Osteocyte (in vitro differentiated cells): ENCODE measurements around the gene CPEB3. TPM values are rescaled to one million over a fixed set of nuclear protein-coding genes. Genes with fewer than 3 reads are reported as not detected.

Experiments used
- DNase-seq: peaks from one replicate; pipeline ENCODE4 v3.0.0; 2021; ENCODE audit warnings: mixed read lengths; ENCODE audit not compliant: unreplicated experiment; ENCODE audit errors: extremely low spot score
- H3K27ac Mint-ChIP-seq: one replicate; pipeline ENCODE4 v1.8.0; 2021; ENCODE audit warnings: mild to moderate bottlenecking, mixed read lengths; ENCODE audit not compliant: unreplicated experiment
- H3K27me3 Mint-ChIP-seq: one replicate; pipeline ENCODE4 v1.8.0; 2021; ENCODE audit warnings: mixed read lengths; ENCODE audit not compliant: unreplicated experiment
- H3K36me3 Mint-ChIP-seq: one replicate; pipeline ENCODE4 v1.8.0; 2021; ENCODE audit warnings: mixed read lengths; ENCODE audit not compliant: unreplicated experiment
- H3K4me1 Mint-ChIP-seq: one replicate; pipeline ENCODE4 v1.8.0; 2021; ENCODE audit warnings: mixed read lengths; ENCODE audit not compliant: unreplicated experiment
- H3K4me3 Mint-ChIP-seq: one replicate; pipeline ENCODE4 v1.8.0; 2021; ENCODE audit warnings: mild to moderate bottlenecking, moderate library complexity, mixed read lengths; ENCODE audit not compliant: unreplicated experiment
- H3K9me3 Mint-ChIP-seq: one replicate; pipeline ENCODE4 v1.8.0; 2021; ENCODE audit warnings: mixed read lengths; ENCODE audit not compliant: unreplicated experiment
- CTCF ChIP-seq: fragments of 200-600 bp; sonication (generic); IDR thresholded peaks from 2 replicates; pipeline ENCODE4 v1.5.0; 2021; ENCODE audit warnings: antibody characterized with exemption, mild to moderate bottlenecking, moderate library complexity
- total RNA-seq: library from RNA; stranded (reverse); gene quantifications from 2 replicates; pipeline ENCODE4 v1.2.1, GENCODE V29; 2021

Gene CPEB3
- total RNA-seq, 1 donor from 2014 or later = 2.0 TPM

DNA sequence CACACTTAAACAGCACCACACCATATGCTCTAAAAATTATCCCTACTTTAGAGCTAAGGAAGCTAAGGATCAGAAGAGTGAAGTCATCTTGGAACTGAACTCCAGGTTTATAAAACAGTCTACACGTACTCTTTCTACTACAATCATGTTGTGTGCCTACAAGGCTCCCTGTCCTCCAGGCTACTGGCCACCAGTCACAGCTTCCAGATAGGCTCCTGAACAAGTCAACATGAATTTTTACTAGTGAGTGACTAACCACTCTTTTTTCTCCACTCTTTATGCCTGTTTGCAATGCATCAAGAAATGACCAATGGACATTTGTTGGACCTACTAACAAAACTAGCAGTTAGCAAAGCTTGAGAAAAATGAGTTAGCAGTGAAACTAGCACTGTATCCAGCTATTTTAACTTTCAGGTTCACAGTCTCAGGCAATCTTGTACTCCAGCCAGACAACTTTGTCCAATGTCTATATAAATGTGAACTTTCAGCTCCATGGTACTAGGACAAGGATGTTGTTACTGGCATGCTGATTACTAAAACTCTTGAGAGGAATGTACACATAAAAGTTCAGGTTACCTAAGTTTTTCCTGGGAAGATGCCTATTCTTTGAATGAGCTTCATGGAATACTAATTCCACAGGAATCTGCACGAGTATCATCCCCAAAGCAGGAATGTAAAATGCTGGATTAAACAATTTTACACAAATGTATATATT is 187.3 kb downstream of the CPEB3 start:
- DNase-seq = no peak
- no peaks in the 10 kb centered on the region for H3K9me3 Mint-ChIP-seq
- TF ChIP-seq CTCF = no peak
- H3K4me1 Mint-ChIP-seq = peaks cover 20% of the 10 kb centered on the region
- no peak overlapping the region for H3K27ac Mint-ChIP-seq
- H3K27me3 Mint-ChIP-seq = no peaks in the 10 kb centered on the region
- no peaks in the 10 kb centered on the region for H3K36me3 Mint-ChIP-seq
- H3K4me3 Mint-ChIP-seq = no peak overlapping the region

- no peak for TF ChIP-seq CTCF
- peaks cover 20% of the 10 kb centered on the region for H3K4me1 Mint-ChIP-seq
- H3K9me3 Mint-ChIP-seq = no peaks in the 10 kb centered on the region
- DNase-seq = no peak
- no peaks in the 10 kb centered on the region for H3K27me3 Mint-ChIP-seq
- no peak overlapping the region for H3K4me3 Mint-ChIP-seq
- H3K27ac Mint-ChIP-seq = no peak overlapping the region
- H3K36me3 Mint-ChIP-seq = no peaks in the 10 kb centered on the region
Observed at GRCh38 chr10:92102601-92103213, 188.2 kb downstream of the CPEB3 start.

- Mint-ChIP-seq H3K9me3 (no peaks in the 10 kb centered on the region), H3K27me3 (no peaks in the 10 kb centered on the region), H3K4me1 (no peaks in the 10 kb centered on the region), H3K36me3 (no peaks in the 10 kb centered on the region), H3K27ac (no peak overlapping the region), H3K4me3 (no peak overlapping the region)
- no peak for DNase-seq
- TF ChIP-seq CTCF = no peak
Observed at GRCh38 chr10:92094960-92095359, 195.9 kb downstream of the CPEB3 start.

DNA sequence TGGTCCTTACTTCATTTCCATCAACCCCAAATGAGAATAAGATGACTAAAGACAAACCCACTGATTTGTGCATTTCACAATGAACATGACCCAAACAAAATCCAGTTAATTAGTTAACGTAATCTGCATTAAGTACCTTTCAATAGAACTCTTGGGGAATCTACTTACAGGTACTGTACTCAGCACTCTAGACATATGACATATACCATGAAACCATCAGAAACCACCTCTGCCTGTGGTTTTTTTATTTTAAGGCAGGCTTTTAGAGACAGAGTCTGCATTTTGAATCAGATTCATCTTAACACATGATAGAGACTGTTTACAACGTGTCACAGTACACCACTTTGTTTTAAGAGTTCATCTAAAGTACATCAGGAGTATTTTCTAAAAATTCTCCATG is 198.9 kb downstream of the CPEB3 start:
- TF ChIP-seq CTCF = no peak

DNA sequence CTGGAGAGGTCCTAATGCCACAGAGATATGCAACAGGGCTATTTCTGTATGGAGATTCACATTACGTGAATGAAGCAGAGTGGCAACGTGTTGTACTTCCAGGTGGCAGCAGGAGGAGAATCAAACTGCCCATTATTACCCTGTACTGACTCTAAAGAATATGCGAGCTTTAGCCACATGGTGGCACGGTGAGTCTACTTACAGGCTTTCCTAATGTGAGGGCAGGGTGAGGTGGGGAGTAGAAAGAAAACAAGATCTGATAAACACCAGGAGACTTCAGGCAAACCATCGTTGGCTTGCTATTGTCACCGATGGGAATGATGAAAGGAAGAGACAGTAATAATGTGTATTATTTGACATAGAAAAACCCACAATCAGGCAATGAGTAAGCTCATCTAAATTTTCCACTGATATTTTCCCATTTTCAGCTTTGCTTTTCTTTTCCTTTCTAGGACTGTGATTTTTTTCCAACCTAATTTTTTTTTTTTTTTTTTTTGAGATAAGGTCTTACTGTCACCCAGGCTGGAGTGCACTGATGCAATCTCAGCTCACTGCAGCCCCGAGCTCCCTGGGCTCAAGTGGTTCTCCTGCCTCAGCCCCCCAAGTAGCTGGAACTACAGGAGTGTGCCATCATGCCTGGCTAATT is 203.0 kb downstream of the CPEB3 start:
- Mint-ChIP-seq H3K27ac (no peak overlapping the region), H3K4me1 (peaks cover 3% of the 10 kb centered on the region), H3K9me3 (no peaks in the 10 kb centered on the region), H3K27me3 (no peaks in the 10 kb centered on the region), H3K36me3 (no peaks in the 10 kb centered on the region), H3K4me3 (peak overlapping the region; percentile 33)
- TF ChIP-seq CTCF = peak; percentile 92
- DNase-seq = peak; percentile 87

More for the DNA sequence above, 198.9 kb downstream of the CPEB3 start:
- no peak overlapping the region for H3K4me3 Mint-ChIP-seq
- no peak for DNase-seq
- H3K27ac Mint-ChIP-seq = no peak overlapping the region
- no peaks in the 10 kb centered on the region for H3K9me3 Mint-ChIP-seq
- no peaks in the 10 kb centered on the region for H3K36me3 Mint-ChIP-seq
- H3K27me3 Mint-ChIP-seq = no peaks in the 10 kb centered on the region
- peaks cover 3% of the 10 kb centered on the region for H3K4me1 Mint-ChIP-seq
